Measurements from ENCODE around the gene C17orf100. TPM values are rescaled to one million over a fixed set of nuclear protein-coding genes. Genes with fewer than 3 reads are reported as not detected.
A peak's percentile ranks its signal among the peaks of the same experiment; 100 is the strongest.

C17orf100 gene
- not detected for total RNA-seq

DNA sequence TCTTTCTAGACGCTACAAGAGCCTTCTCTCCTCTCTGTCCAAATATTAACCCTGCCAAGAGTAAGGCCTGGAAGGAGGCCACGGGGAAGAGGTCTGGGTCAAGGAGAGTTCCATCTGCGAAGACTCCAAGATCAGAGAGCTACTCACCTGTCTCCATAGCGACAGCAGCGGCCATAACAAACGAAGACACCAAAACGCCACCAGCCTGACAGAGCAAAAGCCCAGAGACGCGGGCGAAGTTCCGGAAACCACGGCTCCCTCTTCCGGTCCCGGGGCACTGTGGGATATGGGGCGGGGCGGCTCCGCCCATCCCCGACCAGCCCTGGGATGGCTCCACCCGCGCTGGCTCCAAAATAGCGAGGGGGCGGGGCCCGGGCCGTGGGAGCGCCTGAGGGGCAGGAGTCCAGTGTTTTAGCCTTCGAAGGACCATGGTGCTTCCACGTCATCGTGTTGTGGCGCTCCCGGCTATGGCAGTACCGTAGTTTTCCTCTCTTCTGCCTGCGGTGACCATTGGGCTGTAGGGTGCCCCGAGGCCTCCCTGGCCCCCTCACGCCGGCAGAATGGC is at the start of gene C17orf100, which contains the start of gene MED31:
Gene C17orf100 (plus strand): TSS at position 409 of the 565 bp plus-strand sequence. CDS start 152 bp downstream, at position 561.
Gene MED31 (minus strand): TSS at position 252 of the 565 bp plus-strand sequence. CDS start 77 bp downstream, at position 175.
- no peaks in the 10 kb centered on the region for H3K27me3 ChIP-seq (replicated peaks; ENCODE audit: insufficient read depth)
- no peaks in the 10 kb centered on the region for H3K9me3 ChIP-seq
- ATAC-seq (ENCODE audit: insufficient number of reproducible peaks, low FRiP score, low read depth) = peak; percentile 72
- H3K27ac ChIP-seq = peak within 1 kb of the TSS; percentile 40 to 79
- H3K4me1 ChIP-seq (ENCODE audit: control insufficient read depth in 1 of 2, low read depth in 2 of 2) = peaks cover 5 to 40% of the 10 kb centered on the region in 2 donors
- peak within 1 kb of the TSS; percentile 85 for H3K4me3 ChIP-seq
- TF ChIP-seq, protein P1, sequence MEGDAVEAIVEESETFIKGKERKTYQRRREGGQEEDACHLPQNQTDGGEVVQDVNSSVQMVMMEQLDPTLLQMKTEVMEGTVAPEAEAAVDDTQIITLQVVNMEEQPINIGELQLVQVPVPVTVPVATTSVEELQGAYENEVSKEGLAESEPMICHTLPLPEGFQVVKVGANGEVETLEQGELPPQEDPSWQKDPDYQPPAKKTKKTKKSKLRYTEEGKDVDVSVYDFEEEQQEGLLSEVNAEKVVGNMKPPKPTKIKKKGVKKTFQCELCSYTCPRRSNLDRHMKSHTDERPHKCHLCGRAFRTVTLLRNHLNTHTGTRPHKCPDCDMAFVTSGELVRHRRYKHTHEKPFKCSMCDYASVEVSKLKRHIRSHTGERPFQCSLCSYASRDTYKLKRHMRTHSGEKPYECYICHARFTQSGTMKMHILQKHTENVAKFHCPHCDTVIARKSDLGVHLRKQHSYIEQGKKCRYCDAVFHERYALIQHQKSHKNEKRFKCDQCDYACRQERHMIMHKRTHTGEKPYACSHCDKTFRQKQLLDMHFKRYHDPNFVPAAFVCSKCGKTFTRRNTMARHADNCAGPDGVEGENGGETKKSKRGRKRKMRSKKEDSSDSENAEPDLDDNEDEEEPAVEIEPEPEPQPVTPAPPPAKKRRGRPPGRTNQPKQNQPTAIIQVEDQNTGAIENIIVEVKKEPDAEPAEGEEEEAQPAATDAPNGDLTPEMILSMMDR (IDR thresholded peaks at IDR 0.05) = no peak
- peak; percentile 81 for DNase-seq (ENCODE audit: low spot score)
- no peaks in the 10 kb centered on the region for H3K36me3 ChIP-seq

DNA sequence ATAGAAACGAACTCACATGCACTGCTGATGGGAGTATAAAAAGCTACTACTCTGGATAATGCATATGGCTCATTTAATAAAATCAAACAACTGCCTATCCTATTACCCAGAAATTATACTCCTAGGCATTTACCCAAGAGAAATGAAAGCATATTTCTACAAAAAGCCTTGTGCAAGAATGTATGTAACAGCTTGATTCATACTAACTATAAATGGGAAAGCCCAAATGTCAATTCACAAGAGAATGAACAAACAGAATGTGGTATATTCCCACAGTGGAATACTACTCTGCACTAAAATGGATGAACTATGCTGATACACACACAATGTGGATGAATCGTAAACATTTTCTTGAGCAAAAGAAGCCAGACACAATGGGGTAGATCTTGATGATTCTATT is 49.4 kb upstream of the C17orf100 start:
- TF ChIP-seq, protein P1 (IDR thresholded peaks at IDR 0.05) = no peak
- peaks cover 8% of the 10 kb centered on the region for H3K36me3 ChIP-seq
- H3K9me3 ChIP-seq = no peaks in the 10 kb centered on the region
- peaks cover 13 to 29% of the 10 kb centered on the region in 2 donors for H3K4me1 ChIP-seq (ENCODE audit: control insufficient read depth in 1 of 2, low read depth in 2 of 2)
- H3K4me3 ChIP-seq = no peak overlapping the region
- no peak for ATAC-seq (ENCODE audit: insufficient number of reproducible peaks, low FRiP score, low read depth)
- H3K27ac ChIP-seq = no peak overlapping the region
- H3K27me3 ChIP-seq (replicated peaks; ENCODE audit: insufficient read depth) = no peaks in the 10 kb centered on the region
- no peak for DNase-seq (ENCODE audit: low spot score)

DNA sequence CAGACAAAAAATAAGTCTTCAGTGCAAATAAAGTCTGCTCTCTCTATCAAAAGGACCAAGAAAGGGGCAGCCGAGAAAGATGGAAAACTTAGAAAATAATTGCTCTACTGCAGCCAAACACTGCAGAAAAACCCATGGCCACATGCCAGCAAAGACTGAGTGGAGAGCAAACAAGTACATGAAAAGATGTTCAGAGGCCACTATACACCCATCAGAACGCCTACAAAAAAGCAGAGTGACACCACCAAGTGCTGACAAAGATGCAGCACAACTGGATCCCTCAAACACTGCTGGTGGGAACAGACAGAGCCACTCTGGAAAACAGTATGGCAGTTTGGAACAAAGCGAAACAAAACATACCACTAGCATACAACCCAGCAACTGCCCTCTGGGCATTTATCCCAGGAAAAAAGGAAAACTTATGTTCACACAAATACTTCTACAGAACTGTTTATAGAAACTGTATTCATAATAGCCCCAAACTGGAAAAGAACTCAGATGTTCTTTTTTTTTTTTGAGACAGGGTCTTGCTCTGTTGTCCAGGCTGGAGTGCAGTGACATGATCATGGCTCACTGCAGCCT is 47.7 kb upstream of the C17orf100 start:
- Histone ChIP-seq H3K36me3 (peaks cover 14% of the 10 kb centered on the region), H3K4me3 (no peak overlapping the region), H3K4me1 (ENCODE audit: control insufficient read depth in 1 of 2, low read depth in 2 of 2) (peaks cover 8 to 27% of the 10 kb centered on the region in 2 donors), H3K9me3 (no peaks in the 10 kb centered on the region), H3K27ac (no peak overlapping the region), H3K27me3 (replicated peaks; ENCODE audit: insufficient read depth) (no peaks in the 10 kb centered on the region)
- TF ChIP-seq, protein P1 (IDR thresholded peaks at IDR 0.05) = no peak
- DNase-seq (ENCODE audit: low spot score) (no peak), ATAC-seq (ENCODE audit: insufficient number of reproducible peaks, low FRiP score, low read depth) (no peak)

DNA sequence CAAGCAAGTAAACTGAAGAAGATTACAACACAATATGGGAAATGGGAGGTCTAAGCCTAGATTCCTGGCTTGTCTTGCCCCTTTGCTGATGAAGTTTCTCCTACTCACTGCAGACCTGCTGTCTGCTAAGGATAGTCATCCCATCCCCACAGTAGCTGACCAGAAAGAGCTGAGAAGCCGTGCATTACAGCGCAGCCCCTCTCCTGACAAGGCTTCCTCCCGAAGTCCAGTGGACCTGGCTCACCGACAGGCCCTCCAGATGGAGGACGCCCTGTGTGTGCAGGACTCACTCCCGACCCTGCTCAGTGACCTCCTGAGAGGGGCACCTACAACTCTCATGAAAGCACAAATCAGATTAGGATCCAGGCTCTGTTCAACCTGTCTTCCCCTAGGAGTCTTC is 46.4 kb upstream of the C17orf100 start:
- Histone ChIP-seq H3K4me3 (no peak overlapping the region), H3K36me3 (peaks cover 25% of the 10 kb centered on the region), H3K9me3 (no peaks in the 10 kb centered on the region), H3K27me3 (replicated peaks; ENCODE audit: insufficient read depth) (no peaks in the 10 kb centered on the region), H3K27ac (no peak overlapping the region), H3K4me1 (ENCODE audit: control insufficient read depth in 1 of 2, low read depth in 2 of 2) (peaks cover 0 to 14% of the 10 kb centered on the region in 2 donors)
- TF ChIP-seq, protein P1 (IDR thresholded peaks at IDR 0.05) = no peak
- no peak for ATAC-seq (ENCODE audit: insufficient number of reproducible peaks, low FRiP score, low read depth)
- DNase-seq (ENCODE audit: low spot score) = no peak

DNA sequence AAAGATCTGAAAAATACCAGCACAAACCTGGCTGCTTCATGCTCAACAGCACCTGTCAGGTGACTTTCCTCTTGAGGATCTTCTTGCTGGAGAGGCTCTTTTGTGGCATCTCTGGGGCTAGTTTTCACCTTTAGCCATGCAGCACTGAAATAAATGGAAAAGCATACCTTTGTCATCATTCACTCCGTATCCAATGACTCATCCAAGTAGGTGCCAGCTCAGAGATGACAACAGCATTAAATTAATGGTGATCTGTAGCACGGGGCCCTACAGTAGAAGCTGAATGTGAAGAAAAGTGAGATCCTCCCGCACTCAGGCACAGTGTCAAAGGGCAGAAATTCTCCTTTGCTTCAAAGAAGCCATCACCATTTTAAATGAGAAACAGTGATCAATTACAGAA is 43.2 kb upstream of the C17orf100 start:
- Histone ChIP-seq H3K4me1 (ENCODE audit: control insufficient read depth in 1 of 2, low read depth in 2 of 2) (peaks cover 0 to 8% of the 10 kb centered on the region in 2 donors), H3K27ac (no peak overlapping the region), H3K9me3 (no peaks in the 10 kb centered on the region), H3K27me3 (replicated peaks; ENCODE audit: insufficient read depth) (no peaks in the 10 kb centered on the region), H3K4me3 (no peak overlapping the region), H3K36me3 (peaks cover 31% of the 10 kb centered on the region)
- DNase-seq (ENCODE audit: low spot score) (no peak), ATAC-seq (ENCODE audit: insufficient number of reproducible peaks, low FRiP score, low read depth) (no peak)
- TF ChIP-seq, protein P1 (IDR thresholded peaks at IDR 0.05) = no peak

Data from thoracic aorta (tissue), 2 donors.